ENCODE data around the gene BZW2. TPM values are rescaled to one million over a fixed set of nuclear protein-coding genes. Genes with fewer than 3 reads are reported as not detected.

Gene BZW2
- total RNA-seq, 1 donor from 2014 or later: 84.9 TPM

GRCh38 chr7:16694806-16695205 lies 48.8 kb downstream of the BZW2 start:
- no peaks in the 10 kb centered on the region for H3K27me3 ChIP-seq (ENCODE audit: insufficient read depth, low read length)
- TF ChIP-seq EZH2 (IDR thresholded peaks at IDR 0.05; ENCODE audit: insufficient read depth, low read length): no peak
- TF ChIP-seq CTCF (IDR thresholded peaks at IDR 0.05; ENCODE audit: insufficient read depth, low read depth, low read length): no peak
- no peaks in the 10 kb centered on the region for H3K79me2 ChIP-seq (ENCODE audit: insufficient read depth, low read length)
- peak overlapping the region; percentile 8 for H3K9ac ChIP-seq (ENCODE audit: low read length)
- FAIRE-seq (no peak), DNase-seq (ENCODE audit: low read depth) (no peak)
- H2AFZ ChIP-seq (ENCODE audit: low read depth, low read length): no peak overlapping the region
- H3K4me1 ChIP-seq (ENCODE audit: insufficient read depth, low read length): peaks cover 19% of the 10 kb centered on the region
- Mint-ChIP-seq H3K4me1 (ENCODE audit: low read depth, unreplicated experiment) (peaks cover 22% of the 10 kb centered on the region), H3K9me3 (ENCODE audit: unreplicated experiment) (no peaks in the 10 kb centered on the region), H3K27me3 (ENCODE audit: low read depth, unreplicated experiment) (no peaks in the 10 kb centered on the region), H3K4me3 (ENCODE audit: unreplicated experiment) (no peak overlapping the region), H3K27ac (ENCODE audit: unreplicated experiment) (peak overlapping the region; percentile 63), H3K36me3 (ENCODE audit: low read depth, unreplicated experiment) (peaks cover 15% of the 10 kb centered on the region)
- no peak overlapping the region for H3K4me3 ChIP-seq (ENCODE audit: insufficient read depth, low read depth, low read length)
- peaks cover 50% of the 10 kb centered on the region for H3K36me3 ChIP-seq (ENCODE audit: insufficient read depth, low read length)
- H3K9me3 ChIP-seq (ENCODE audit: insufficient read depth, low read depth, low read length): no peaks in the 10 kb centered on the region
- H3K4me2 ChIP-seq (ENCODE audit: low read length): no peak overlapping the region
- peak overlapping the region; percentile 13 for H3K27ac ChIP-seq (ENCODE audit: low read depth, low read length)
- no peaks in the 10 kb centered on the region for H4K20me1 ChIP-seq (ENCODE audit: insufficient read depth, low read length)

- Histone ChIP-seq H3K4me2 (ENCODE audit: low read length) (no peak overlapping the region), H3K4me1 (ENCODE audit: insufficient read depth, low read length) (peaks cover 19% of the 10 kb centered on the region), H3K4me3 (ENCODE audit: insufficient read depth, low read depth, low read length) (no peak overlapping the region), H3K36me3 (ENCODE audit: insufficient read depth, low read length) (peaks cover 48% of the 10 kb centered on the region), H3K9me3 (ENCODE audit: insufficient read depth, low read depth, low read length) (no peaks in the 10 kb centered on the region), H2AFZ (ENCODE audit: low read depth, low read length) (no peak overlapping the region), H3K9ac (ENCODE audit: low read length) (no peak overlapping the region), H3K27ac (ENCODE audit: low read depth, low read length) (no peak overlapping the region), H3K27me3 (ENCODE audit: insufficient read depth, low read length) (no peaks in the 10 kb centered on the region), H4K20me1 (ENCODE audit: insufficient read depth, low read length) (no peaks in the 10 kb centered on the region), H3K79me2 (ENCODE audit: insufficient read depth, low read length) (no peaks in the 10 kb centered on the region)
- Mint-ChIP-seq H3K36me3 (ENCODE audit: low read depth, unreplicated experiment) (peaks cover 17% of the 10 kb centered on the region), H3K9me3 (ENCODE audit: unreplicated experiment) (no peaks in the 10 kb centered on the region), H3K4me1 (ENCODE audit: low read depth, unreplicated experiment) (peaks cover 22% of the 10 kb centered on the region), H3K27me3 (ENCODE audit: low read depth, unreplicated experiment) (no peaks in the 10 kb centered on the region), H3K27ac (ENCODE audit: unreplicated experiment) (peak overlapping the region; percentile 81), H3K4me3 (ENCODE audit: unreplicated experiment) (no peak overlapping the region)
- peak; percentile 44 for DNase-seq (ENCODE audit: low read depth)
- TF ChIP-seq EZH2 (IDR thresholded peaks at IDR 0.05; ENCODE audit: insufficient read depth, low read length): no peak
- peak; percentile 69 for TF ChIP-seq CTCF (IDR thresholded peaks at IDR 0.05; ENCODE audit: insufficient read depth, low read depth, low read length)
- no peak for FAIRE-seq
Measured at GRCh38 chr7:16695621-16696237, 49.7 kb downstream of the BZW2 start.

- H3K27ac ChIP-seq (ENCODE audit: low read depth, low read length): peak overlapping the region; percentile 90
- no peaks in the 10 kb centered on the region for H3K9me3 ChIP-seq (ENCODE audit: insufficient read depth, low read depth, low read length)
- Mint-ChIP-seq H3K9me3 (ENCODE audit: unreplicated experiment) (no peaks in the 10 kb centered on the region), H3K27ac (ENCODE audit: unreplicated experiment) (peak overlapping the region; percentile 64), H3K4me3 (ENCODE audit: unreplicated experiment) (no peak overlapping the region), H3K27me3 (ENCODE audit: low read depth, unreplicated experiment) (no peaks in the 10 kb centered on the region), H3K36me3 (ENCODE audit: low read depth, unreplicated experiment) (peaks cover 12% of the 10 kb centered on the region), H3K4me1 (ENCODE audit: low read depth, unreplicated experiment) (peaks cover 22% of the 10 kb centered on the region)
- H3K36me3 ChIP-seq (ENCODE audit: insufficient read depth, low read length): peaks cover 50% of the 10 kb centered on the region
- no peaks in the 10 kb centered on the region for H3K79me2 ChIP-seq (ENCODE audit: insufficient read depth, low read length)
- peak; percentile 73 for DNase-seq (ENCODE audit: low read depth)
- no peaks in the 10 kb centered on the region for H3K27me3 ChIP-seq (ENCODE audit: insufficient read depth, low read length)
- H4K20me1 ChIP-seq (ENCODE audit: insufficient read depth, low read length): no peaks in the 10 kb centered on the region
- peaks cover 19% of the 10 kb centered on the region for H3K4me1 ChIP-seq (ENCODE audit: insufficient read depth, low read length)
- H2AFZ ChIP-seq (ENCODE audit: low read depth, low read length): peak overlapping the region; percentile 46
- H3K4me2 ChIP-seq (ENCODE audit: low read length): peak overlapping the region; percentile 27
- peak; percentile 60 for FAIRE-seq
- no peak for TF ChIP-seq EZH2 (IDR thresholded peaks at IDR 0.05; ENCODE audit: insufficient read depth, low read length)
- no peak for TF ChIP-seq CTCF (IDR thresholded peaks at IDR 0.05; ENCODE audit: insufficient read depth, low read depth, low read length)
- H3K4me3 ChIP-seq (ENCODE audit: insufficient read depth, low read depth, low read length): no peak overlapping the region
- peak overlapping the region; percentile 59 for H3K9ac ChIP-seq (ENCODE audit: low read length)
Measured at GRCh38 chr7:16697507-16698199, 51.7 kb downstream of the BZW2 start.
